ENCODE measurements around the gene ANKRD22. TPM values are rescaled to one million over a fixed set of nuclear protein-coding genes. Genes with fewer than 3 reads are reported as not detected.
A peak's percentile ranks its signal among the peaks of the same experiment; 100 is the strongest.

The ANKRD22 gene
- total RNA-seq, 6 experiments from 2014 or later = 0.54 to 1.2 (median 1.2) TPM; not detected in 3

DNA sequence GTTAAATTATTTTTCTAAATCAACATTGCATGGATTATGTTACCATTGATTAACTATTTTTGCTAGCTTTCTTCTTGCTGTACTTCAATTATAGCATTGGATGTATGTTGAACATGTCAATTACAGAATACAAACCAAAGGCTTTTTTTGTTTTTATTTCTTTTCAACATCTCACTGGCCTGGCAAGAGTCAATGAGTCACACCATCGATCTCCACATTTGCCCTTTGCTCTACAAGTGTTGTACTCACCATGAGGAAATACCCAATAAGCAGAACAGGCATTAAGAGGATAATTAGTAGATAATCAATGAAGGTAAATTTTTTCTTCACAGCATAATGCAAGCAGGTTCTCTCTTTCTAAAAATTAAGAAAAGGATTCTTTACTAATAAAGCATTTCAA is 23.3 kb downstream of the ANKRD22 start:
- Histone ChIP-seq H3K4me3 (no peak overlapping the region), H3K9me3 (no peaks in the 10 kb centered on the region), H3K27me3 (no peaks in the 10 kb centered on the region), H3K36me3 (no peaks in the 10 kb centered on the region), H3K27ac (no peak overlapping the region), H3K4me1 (peaks cover 0 to 6% (median 0%) of the 10 kb centered on the region in 4 donors)
- 24% methylated on average over 1 of the region's 1 CpG for WGBS (ENCODE audit: insufficient coverage, low coverage, low lambda C conversion rate, missing lambda C conversion rate)
- no peak for TF ChIP-seq POLR2A (IDR thresholded peaks at IDR 0.05)
- TF ChIP-seq, protein P1, sequence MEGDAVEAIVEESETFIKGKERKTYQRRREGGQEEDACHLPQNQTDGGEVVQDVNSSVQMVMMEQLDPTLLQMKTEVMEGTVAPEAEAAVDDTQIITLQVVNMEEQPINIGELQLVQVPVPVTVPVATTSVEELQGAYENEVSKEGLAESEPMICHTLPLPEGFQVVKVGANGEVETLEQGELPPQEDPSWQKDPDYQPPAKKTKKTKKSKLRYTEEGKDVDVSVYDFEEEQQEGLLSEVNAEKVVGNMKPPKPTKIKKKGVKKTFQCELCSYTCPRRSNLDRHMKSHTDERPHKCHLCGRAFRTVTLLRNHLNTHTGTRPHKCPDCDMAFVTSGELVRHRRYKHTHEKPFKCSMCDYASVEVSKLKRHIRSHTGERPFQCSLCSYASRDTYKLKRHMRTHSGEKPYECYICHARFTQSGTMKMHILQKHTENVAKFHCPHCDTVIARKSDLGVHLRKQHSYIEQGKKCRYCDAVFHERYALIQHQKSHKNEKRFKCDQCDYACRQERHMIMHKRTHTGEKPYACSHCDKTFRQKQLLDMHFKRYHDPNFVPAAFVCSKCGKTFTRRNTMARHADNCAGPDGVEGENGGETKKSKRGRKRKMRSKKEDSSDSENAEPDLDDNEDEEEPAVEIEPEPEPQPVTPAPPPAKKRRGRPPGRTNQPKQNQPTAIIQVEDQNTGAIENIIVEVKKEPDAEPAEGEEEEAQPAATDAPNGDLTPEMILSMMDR (IDR thresholded peaks at IDR 0.05) = no peak
- intact Hi-C loops (cut with DNase I) = no loop called here
- peak; percentile 59 to 89 (median 70) for ATAC-seq
- no peak for DNase-seq

DNA sequence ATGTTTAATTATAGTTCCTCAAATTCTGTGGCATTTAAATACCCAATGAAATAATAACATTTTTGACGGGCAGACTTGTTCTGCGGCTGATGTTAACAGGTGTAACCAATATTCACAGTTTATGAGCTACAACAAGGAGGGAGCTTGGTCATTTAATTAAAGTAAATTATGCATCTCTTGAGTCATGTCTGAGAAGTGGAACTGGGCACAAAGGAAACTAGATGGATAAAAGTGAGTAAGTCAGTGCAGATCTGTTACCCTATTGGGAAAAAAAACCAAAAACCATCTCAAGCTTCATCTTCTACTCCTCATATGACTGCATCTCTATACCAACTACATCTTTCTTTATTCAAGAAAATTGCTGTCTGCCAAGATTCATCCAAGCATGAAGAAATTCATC is 24.0 kb downstream of the ANKRD22 start:
- no peak overlapping the region for H3K4me3 ChIP-seq
- no peaks in the 10 kb centered on the region for H3K27me3 ChIP-seq
- peaks cover 0 to 6% (median 0%) of the 10 kb centered on the region in 4 donors for H3K4me1 ChIP-seq
- intact Hi-C loops (cut with DNase I) = no loop called here
- WGBS (ENCODE audit: insufficient coverage, low coverage, low lambda C conversion rate, missing lambda C conversion rate) = 90% methylated on average over 2 of the region's 2 CpGs
- H3K27ac ChIP-seq = no peak overlapping the region
- TF ChIP-seq POLR2A (IDR thresholded peaks at IDR 0.05) = no peak
- TF ChIP-seq, protein P1 (IDR thresholded peaks at IDR 0.05) = no peak
- no peak for ATAC-seq
- no peak for DNase-seq
- no peaks in the 10 kb centered on the region for H3K9me3 ChIP-seq
- H3K36me3 ChIP-seq = no peaks in the 10 kb centered on the region

DNA sequence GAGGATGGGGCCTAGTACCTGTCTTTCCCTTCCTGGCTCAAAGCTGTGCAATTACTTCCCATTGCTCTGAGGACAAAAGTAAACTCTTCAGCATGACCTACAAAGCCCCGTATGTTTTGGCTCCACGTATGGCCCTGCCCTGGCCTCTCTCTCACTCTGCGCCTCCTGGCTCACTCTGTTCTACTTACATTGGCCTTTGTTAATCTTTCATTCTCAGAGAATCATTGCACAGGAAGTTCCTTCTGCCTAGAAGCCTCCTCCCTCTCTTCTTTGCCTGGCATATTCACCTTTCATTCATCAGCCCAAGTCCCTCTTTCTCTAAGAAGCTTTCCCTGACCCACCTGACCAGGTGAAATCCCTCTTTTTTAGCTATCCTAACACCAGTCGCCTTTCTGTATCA is 25.3 kb downstream of the ANKRD22 start:
- ATAC-seq = no peak
- no peaks in the 10 kb centered on the region for H3K36me3 ChIP-seq
- 70% methylated on average over 4 of the region's 4 CpGs for WGBS (ENCODE audit: insufficient coverage, low coverage, low lambda C conversion rate, missing lambda C conversion rate)
- H3K4me1 ChIP-seq = peaks cover 0 to 6% (median 0%) of the 10 kb centered on the region in 4 donors
- H3K27ac ChIP-seq = no peak overlapping the region
- no peak for DNase-seq
- H3K9me3 ChIP-seq = no peaks in the 10 kb centered on the region
- TF ChIP-seq, protein P1 (IDR thresholded peaks at IDR 0.05) = no peak
- no peak for TF ChIP-seq POLR2A (IDR thresholded peaks at IDR 0.05)
- intact Hi-C loops (cut with DNase I) = no loop called here
- H3K4me3 ChIP-seq = no peak overlapping the region
- no peaks in the 10 kb centered on the region for H3K27me3 ChIP-seq

DNA sequence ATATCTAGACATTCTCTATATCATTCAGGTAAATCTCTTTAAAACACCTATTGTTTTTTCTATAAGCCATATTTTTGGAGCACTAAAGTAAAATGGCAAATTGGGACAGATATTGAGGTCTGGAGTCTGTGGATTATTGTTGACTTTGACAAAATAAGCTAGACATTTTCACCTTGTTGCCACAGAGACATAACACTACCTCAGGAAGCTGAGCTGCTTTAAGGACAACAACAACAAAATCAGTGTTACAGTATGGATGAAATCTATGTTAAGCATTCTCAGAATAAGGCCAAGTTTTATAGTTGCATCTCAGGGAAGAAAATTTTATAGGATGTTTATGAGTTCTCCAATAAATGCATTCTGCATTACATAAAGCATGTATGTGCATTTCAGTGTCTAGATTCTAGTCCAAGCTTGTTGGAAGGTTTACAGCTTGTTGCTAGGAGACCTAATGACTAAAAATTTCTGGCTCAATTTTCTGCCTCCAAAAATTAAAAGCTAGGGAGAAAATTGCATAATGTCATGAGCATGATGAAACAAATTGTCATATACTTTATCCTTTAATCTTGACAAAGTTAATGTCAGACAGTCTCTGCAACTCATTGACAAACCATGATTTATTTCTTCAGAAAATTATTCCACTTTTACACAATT is 30.8 kb downstream of the ANKRD22 start:
- Histone ChIP-seq H3K4me3 (no peak overlapping the region), H3K27ac (no peak overlapping the region), H3K4me1 (no peaks in the 10 kb centered on the region), H3K36me3 (no peaks in the 10 kb centered on the region), H3K27me3 (no peaks in the 10 kb centered on the region), H3K9me3 (no peaks in the 10 kb centered on the region)
- ATAC-seq (no peak), DNase-seq (no peak)
- TF ChIP-seq, protein P1 (IDR thresholded peaks at IDR 0.05) = no peak
- TF ChIP-seq POLR2A (IDR thresholded peaks at IDR 0.05) = no peak
- intact Hi-C loops (cut with DNase I) = no loop called here
